Cardiac fibroblast (primary cell): ENCODE results near the gene ALCAM.
"Not testable (repeated sequence)": the region's sequence is repeated elsewhere in the genome, so short reads cannot be mapped to it uniquely, and the experiment has no call there.

ENCODE experiments used
- DNase-seq, 2 donors: peaks; one replicate each; pipeline versions ENCODE4 v3.0.0 to v3.0.0-alpha.2; 2010; ENCODE audit warnings: low read depth in 2 of 2
- H3K4me3 ChIP-seq, 2 donors: replicated peaks in 1 of 2; 1 replicate in 1 of 2; 2 replicates in 1 of 2; pipeline ENCODE4 v1.5.1; 2011; ENCODE audit warnings: low read depth in 2 of 2, low read length in 2 of 2, mild to moderate bottlenecking in 2 of 2, moderate library complexity in 1 of 2
- TF ChIP-seq, protein P1 (sequence below): IDR thresholded peaks from one replicate; pipeline ENCODE4 v1.5.1; 2011; ENCODE audit warnings: low read depth, mild to moderate bottlenecking, low read length, inconsistent platforms

Gene ALCAM

DNA sequence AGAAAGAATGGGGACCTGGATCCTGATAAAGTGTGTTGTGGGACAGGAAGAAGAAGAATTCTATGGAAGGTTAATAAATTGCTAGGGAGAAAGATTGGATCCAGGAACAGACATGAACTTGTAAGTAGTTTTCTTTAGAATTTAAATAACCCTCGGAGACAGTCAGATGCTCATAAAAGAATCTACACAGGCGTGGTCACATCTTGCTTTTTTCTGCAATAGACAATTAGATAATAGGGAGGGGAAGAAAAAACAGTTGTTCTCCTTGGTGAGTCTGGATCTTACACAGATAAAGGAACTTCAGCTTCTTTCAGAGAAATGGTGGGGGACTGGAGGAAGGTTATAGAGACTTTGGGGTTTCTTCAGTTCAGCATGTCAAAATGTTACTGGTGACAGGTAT lies 232.6 kb downstream of the ALCAM start:
- no peak overlapping the region for H3K4me3 ChIP-seq
- TF ChIP-seq, protein P1, sequence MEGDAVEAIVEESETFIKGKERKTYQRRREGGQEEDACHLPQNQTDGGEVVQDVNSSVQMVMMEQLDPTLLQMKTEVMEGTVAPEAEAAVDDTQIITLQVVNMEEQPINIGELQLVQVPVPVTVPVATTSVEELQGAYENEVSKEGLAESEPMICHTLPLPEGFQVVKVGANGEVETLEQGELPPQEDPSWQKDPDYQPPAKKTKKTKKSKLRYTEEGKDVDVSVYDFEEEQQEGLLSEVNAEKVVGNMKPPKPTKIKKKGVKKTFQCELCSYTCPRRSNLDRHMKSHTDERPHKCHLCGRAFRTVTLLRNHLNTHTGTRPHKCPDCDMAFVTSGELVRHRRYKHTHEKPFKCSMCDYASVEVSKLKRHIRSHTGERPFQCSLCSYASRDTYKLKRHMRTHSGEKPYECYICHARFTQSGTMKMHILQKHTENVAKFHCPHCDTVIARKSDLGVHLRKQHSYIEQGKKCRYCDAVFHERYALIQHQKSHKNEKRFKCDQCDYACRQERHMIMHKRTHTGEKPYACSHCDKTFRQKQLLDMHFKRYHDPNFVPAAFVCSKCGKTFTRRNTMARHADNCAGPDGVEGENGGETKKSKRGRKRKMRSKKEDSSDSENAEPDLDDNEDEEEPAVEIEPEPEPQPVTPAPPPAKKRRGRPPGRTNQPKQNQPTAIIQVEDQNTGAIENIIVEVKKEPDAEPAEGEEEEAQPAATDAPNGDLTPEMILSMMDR, result no peak

DNA sequence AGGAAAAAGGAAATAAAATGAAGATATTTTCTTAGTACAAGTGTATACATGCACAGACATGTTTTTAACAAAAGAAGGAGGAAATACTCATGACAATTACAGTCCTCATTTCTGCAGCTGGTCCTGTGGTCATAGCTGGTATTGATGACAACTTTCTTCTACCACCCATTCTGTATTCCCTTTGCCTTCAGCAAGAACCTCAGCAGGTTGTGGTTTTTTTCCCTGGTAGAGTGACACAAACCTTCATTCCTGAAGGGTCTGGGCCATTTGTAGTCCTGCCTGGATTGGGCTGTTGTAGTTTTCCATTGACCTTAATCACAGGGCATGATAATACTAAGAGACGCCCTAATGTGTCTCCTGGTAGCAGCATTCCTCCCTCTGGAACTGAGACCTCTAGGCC lies 235.0 kb downstream of the ALCAM start:
- H3K4me3 ChIP-seq, DNase-seq: not testable (repeated sequence)

More for the DNA sequence above, 232.6 kb downstream of the ALCAM start:
- DNase-seq, result no peak

DNA sequence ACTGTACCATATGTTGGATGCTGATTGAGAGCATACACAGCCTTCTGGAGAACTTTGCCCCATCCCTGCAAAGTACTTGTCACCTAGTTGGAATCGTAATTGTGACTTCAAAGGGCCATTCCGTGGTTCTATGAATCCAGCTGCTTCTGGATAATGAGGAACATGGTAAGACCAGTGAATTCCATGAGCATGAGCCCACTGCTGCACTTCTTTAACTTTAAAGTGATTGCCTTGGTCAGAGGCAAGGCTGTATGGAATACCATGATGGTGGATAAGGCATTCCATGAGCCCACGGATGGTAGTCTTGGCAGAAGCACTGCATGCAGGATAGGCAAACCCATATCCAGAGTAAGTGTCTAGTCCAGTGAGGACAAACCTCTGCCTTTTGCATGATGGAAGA lies 235.6 kb downstream of the ALCAM start:
- H3K4me3 ChIP-seq, DNase-seq: not testable (repeated sequence)

DNA sequence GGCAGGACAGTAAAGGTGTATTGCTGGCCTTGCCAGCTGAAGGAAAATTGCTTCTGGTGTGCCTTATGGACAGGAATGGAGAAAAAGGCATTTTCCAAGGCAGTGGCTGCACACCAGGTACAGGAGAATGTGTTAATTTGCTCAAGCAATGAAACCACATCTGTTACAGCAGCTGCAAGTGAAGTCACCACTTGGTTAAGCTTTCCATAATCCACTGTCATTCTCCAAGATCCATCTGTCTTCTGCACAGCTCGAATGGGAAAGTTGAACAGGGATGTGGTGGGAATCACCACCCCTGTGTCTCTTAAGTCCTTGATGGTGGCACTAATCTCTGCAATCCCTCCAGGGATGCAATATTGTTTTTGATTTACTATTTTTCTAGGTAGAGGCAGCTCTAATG lies 236.8 kb downstream of the ALCAM start:
- H3K4me3 ChIP-seq, DNase-seq: not testable (repeated sequence)

DNA sequence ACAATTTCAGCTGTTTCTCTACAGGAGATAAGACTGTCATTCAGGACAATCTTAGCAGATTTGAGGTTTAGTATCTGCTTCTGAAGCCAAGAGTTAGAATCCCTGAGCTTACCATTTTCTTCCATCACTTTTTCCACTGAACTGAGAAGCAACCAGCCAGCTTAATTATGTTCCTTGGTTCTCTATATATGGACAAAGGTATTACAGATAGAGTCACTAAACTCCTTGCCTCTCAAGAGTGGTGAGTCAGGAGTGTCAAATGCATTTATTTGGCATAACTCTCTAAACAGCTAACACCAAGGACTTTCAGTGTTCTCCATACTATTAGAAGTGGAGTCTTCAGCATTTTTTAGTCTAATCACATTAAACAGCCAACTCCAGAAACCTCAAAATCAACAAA lies 239.3 kb downstream of the ALCAM start:
- peak; percentile 30 to 66 for DNase-seq
- no peak overlapping the region for H3K4me3 ChIP-seq
- TF ChIP-seq, protein P1, result no peak

DNA sequence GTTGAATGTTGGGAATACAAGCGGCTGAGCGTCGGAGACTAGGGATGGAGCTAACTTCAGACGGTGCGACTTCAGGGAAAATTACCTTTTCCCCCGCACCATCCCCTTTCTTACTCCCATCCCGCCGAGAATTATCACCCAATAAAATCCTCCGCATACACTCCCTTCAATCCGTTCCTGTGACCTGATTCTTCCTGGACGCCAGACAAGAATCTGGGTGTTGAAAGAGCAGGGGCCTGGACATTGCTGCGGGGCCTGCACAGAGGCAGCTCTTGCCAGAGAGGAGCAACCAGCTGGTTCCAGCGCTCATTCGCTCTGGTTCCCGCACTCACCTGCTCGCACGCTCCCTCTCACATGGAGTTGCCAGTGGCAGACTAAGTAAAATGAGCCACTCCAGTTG lies 241.9 kb downstream of the ALCAM start:
- DNase-seq, result peak in 1 of 2 donors; percentile 21
- no peak overlapping the region for H3K4me3 ChIP-seq
- TF ChIP-seq, protein P1, result no peak

DNA sequence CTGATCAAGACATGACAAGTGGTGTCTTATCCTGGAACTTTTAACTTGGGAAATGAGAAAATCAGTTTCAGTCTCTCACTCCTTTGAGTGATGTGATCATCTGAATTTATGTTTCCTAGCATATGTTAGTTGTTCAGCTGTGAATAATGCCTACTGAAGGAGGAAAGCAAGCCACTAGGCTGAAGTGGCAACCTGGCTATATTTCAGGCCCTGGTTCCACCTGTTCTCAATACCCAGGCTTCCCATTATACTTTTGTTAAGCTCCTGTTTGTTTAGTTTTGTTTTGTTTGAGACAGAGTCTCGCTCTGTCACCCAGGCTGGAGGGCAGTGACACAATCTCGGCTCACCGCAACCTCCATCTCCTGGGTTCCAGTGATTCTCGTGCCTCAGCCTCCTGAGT lies 243.8 kb downstream of the ALCAM start:
- TF ChIP-seq, protein P1, result no peak
- no peak overlapping the region for H3K4me3 ChIP-seq
- no peak for DNase-seq

DNA sequence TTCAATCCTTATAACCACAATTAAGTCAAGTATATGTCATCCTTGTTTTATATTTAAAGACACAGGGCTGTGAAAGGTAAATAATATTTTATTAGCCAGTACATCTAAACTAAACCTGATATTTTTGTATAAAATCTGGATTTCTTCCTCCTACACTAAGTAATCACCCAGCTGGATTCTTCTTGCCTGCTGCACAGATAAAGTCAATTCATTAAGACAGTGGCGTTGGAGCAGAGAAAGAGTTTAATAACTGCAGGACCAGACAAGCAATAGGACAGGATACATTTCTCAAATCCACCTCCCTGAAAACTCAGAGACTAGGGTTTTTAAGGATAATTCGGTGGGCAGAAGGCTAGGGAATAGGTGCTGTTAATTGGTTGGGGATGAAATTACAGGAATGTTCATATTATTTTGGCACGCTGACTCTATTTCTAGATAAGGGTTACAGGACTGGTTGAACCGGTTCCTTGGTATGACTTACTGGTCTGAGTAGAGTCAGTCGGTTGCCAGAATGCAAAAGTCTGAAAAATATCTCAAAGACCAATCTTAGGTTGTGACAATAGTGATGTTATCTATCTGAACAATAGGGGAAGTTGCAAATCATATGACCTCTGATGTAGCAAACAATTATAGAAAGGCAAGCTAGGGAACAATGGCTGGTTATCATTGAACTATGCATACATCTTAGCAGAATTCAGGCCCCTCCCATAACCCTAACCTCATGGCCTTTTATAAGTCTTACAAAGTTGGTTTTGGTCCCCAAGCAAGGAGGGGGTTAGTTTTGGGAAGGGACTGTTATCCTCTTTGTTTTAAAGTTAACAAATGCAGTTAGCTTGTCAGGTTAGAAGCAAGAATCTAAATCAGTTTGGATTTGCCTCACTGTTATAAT lies 244.8 kb downstream of the ALCAM start:
- TF ChIP-seq, protein P1, result no peak
- no peak for DNase-seq
- H3K4me3 ChIP-seq, result no peak overlapping the region
